K562 (cell line): ENCODE data around the gene HNRNPA3. TPM values are rescaled to one million over a fixed set of nuclear protein-coding genes. Genes with fewer than 3 reads are reported as not detected.

Source experiments
- CTBP1 ChIP-seq: fragments of 450-650 bp; IDR thresholded peaks from 2 replicates; pipeline ENCODE4 v1.6.1; 2016; ENCODE audit warnings: borderline replicate concordance
- NR1H2 ChIP-seq: sonication (generic); formaldehyde crosslinking; IDR thresholded peaks from 2 replicates; pipeline ENCODE4 v1.4.0; 2020; ENCODE audit warnings: mild to moderate bottlenecking, missing genetic modification reagents
- ZNF589 ChIP-seq: fragments of 200-800 bp; sonication (Bioruptor generic); IDR thresholded peaks from 2 replicates; pipeline ENCODE4 v1.6.1; 2016; ENCODE audit warnings: low read depth, missing genetic modification characterization, missing compliant biosample characterization
- ZNF766 ChIP-seq: fragments of 200-800 bp; sonication (Bioruptor generic); conservative IDR thresholded peaks from 2 replicates; pipeline ENCODE4 v1.6.1; 2016; ENCODE audit warnings: missing genetic modification characterization, missing compliant biosample characterization
- polyA plus RNA-seq, 8 experiments: library from polyadenylated mRNA; depleted of rRNA in 4 of 8; stranded (reverse) in 5 of 8; unstranded in 3 of 8; fragments of >200 nt; fragmentation: Nextera tagmentation in 2 of 8; fragmentation: Illumina TruSeq in 1 of 8; extraction: Ambion mirVana in 2 of 8; extraction: Trizol in 1 of 8; gene quantifications; 2 replicates each; pipeline versions ENCODE4 v1.2.1 to v1.2.3, GENCODE V29; 2011 to 2014; ENCODE audit warnings: inconsistent platforms in 1 of 8, missing spikeins in 1 of 8
- total RNA-seq, 7 experiments: library from RNA; depleted of rRNA in 6 of 7; stranded (reverse); fragments of >200 nt in 6 of 7; fragmentation: Illumina TruSeq in 2 of 7; extraction: Trizol in 2 of 7; gene quantifications; 2 replicates each; pipeline versions ENCODE4 v1.2.1 to v1.2.3, GENCODE V29; 2011 to 2021; ENCODE audit warnings: low replicate concordance in 1 of 7
- TF ChIP-seq, protein P1 (sequence below), 2 experiments: fragments of 450-650 bp in 1 of 2; sonication (generic) in 1 of 2; formaldehyde crosslinking in 1 of 2; IDR thresholded peaks in 1 of 2; conservative IDR thresholded peaks in 1 of 2; 2 replicates each; pipeline versions ENCODE4 v1.6.1 to v1.8.1; 2016 to 2023; ENCODE audit warnings: mild to moderate bottlenecking in 2 of 2, moderate library complexity in 2 of 2, inconsistent platforms in 1 of 2, missing genetic modification reagents in 1 of 2
- TF ChIP-seq, protein P2 (sequence below): fragments of 250-450 bp; sonication (Bioruptor Pico); IDR thresholded peaks from 2 replicates; pipeline ENCODE4 v1.5.0; 2021; ENCODE audit warnings: mild to moderate bottlenecking, moderate library complexity

The HNRNPA3 gene
- total and polyA plus RNA-seq, 9 of the 15 experiments (the other 6 are each of a cell fraction or from before 2014, with no cell fraction given): 72.8 to 428 (median 192) TPM

DNA sequence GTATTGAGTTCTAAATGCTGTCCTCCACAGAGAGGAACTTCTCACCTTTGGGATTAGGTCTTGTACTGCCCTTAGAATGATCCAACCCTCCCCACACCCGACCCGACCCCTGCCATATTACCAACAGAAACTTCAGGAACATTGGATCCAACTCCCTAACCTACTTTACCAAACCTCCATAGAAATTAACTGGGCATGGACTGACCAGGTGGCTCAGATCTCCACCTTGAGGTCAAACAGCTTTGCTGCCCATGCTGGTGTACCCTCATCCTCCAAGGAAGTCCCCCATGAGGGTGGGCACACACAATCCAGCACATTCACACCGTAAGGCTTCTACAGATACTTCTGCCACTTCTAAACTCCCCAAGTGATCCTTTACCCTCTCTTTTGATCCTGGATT is 30.5 kb downstream of the HNRNPA3 start (continued):
- TF ChIP-seq, protein P1, sequence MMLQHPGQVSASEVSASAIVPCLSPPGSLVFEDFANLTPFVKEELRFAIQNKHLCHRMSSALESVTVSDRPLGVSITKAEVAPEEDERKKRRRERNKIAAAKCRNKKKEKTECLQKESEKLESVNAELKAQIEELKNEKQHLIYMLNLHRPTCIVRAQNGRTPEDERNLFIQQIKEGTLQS (IDR thresholded peaks at IDR 0.05): no peak
- TF ChIP-seq, protein P1 (CRISPR knock-in tag; conservative IDR thresholded peaks at IDR 0.05): no peak
- TF ChIP-seq ZNF766 (0 out of 2 replicates have a peak, but pooled peaks have one; percentile 9), ZNF589 (CRISPR knock-in tag) (0 out of 2 replicates have a peak, but pooled peaks have one; percentile 1), CTBP1 (no peak), NR1H2 (CRISPR knock-in tag) (no peak)
- TF ChIP-seq, protein P2, sequence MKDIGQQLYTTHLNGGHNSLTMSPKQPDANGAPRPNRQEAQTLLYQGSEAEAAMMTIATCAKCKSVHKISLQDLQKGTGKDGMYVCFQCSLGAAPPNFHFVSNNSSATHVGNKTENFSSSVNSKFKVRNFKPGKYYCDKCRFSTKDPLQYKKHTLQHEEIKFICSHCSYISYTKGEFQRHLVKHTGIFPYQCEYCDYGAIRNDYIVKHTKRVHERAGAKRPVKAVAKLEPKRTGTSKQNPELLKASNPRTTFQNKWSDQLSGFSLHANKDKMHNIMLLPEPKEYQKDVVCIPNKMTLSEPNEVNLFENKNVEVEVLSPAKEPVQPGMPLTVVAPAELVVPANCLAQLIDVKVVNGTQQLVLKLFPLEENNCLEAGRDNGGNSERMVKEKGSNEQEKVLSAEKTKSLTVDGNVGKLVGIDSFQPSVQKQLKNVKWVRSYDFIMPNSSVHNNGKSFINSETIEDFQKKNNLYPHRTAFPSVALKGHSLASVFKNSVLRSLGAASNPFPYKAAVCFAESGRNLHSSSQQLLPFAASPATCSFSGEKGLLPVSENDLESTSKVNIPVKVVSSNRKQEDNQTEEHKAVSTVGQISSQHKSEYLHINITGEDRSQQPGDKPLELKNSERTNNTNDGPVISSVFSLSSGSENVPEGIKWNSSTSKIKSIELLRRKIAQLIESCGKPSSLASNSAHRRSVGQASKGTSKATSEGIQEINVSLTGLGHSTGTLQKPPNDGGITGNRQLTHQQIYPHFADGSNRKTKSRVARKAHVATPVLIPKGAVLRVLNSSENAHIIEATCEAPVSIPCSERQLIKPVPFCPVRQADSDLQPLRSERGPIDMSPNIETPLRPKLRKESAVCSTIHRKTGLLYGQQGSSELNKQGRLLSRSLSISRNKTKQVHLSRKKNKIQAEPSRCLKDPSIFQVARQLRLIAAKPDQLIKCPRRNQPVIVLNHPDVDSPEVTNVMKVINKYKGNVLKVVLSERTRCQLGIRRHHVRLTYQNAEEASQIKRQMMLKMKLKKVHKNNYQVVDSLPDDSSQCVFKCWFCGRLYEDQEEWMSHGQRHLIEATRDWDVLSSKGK (CRISPR knock-in tag): no peak
- TF ChIP-seq, all 486 proteins: peak for 10
